ENCODE data around the gene GNAT2.

Gene GNAT2

GRCh38 chr1:109636201-109636952, 17.0 kb upstream of the GNAT2 start:
- Histone ChIP-seq H3K27me3 (replicated peaks; ENCODE audit: control insufficient read depth, insufficient read depth, low read length) (no peaks in the 10 kb centered on the region), H3K36me3 (ENCODE audit: control insufficient read depth, insufficient read depth, low read length) (peaks cover 6% of the 10 kb centered on the region), H3K4me3 (replicated peaks; ENCODE audit: low read depth, low read length) (no peak overlapping the region)
- no peak for DNase-seq (ENCODE audit: extremely low read depth, insufficient read length)
- no peak for TF ChIP-seq CTCF (IDR thresholded peaks at IDR 0.05; ENCODE audit: insufficient read depth, low read length, poor library complexity, severe bottlenecking)

GRCh38 chr1:109635862-109636200, 16.4 kb upstream of the GNAT2 start:
- Histone ChIP-seq H3K27me3 (replicated peaks; ENCODE audit: control insufficient read depth, insufficient read depth, low read length) (no peaks in the 10 kb centered on the region), H3K4me3 (replicated peaks; ENCODE audit: low read depth, low read length) (no peak overlapping the region), H3K36me3 (ENCODE audit: control insufficient read depth, insufficient read depth, low read length) (peaks cover 10% of the 10 kb centered on the region)
- TF ChIP-seq CTCF (IDR thresholded peaks at IDR 0.05; ENCODE audit: insufficient read depth, low read length, poor library complexity, severe bottlenecking) = no peak
- DNase-seq (ENCODE audit: extremely low read depth, insufficient read length) = no peak

GRCh38 chr1:109634771-109635750, 15.6 kb upstream of the GNAT2 start:
- Histone ChIP-seq H3K27me3 (replicated peaks; ENCODE audit: control insufficient read depth, insufficient read depth, low read length) (no peaks in the 10 kb centered on the region), H3K4me3 (replicated peaks; ENCODE audit: low read depth, low read length) (no peak overlapping the region; the same call in 1 of the 2 replicates), H3K36me3 (ENCODE audit: control insufficient read depth, insufficient read depth, low read length) (peaks cover 14% of the 10 kb centered on the region)
- no peak for DNase-seq (ENCODE audit: extremely low read depth, insufficient read length)
- TF ChIP-seq CTCF (IDR thresholded peaks at IDR 0.05; ENCODE audit: insufficient read depth, low read length, poor library complexity, severe bottlenecking) = peak; percentile 2

GRCh38 chr1:109634292-109634691, 14.9 kb upstream of the GNAT2 start:
- Histone ChIP-seq H3K27me3 (replicated peaks; ENCODE audit: control insufficient read depth, insufficient read depth, low read length) (no peaks in the 10 kb centered on the region), H3K4me3 (replicated peaks; ENCODE audit: low read depth, low read length) (no peak overlapping the region), H3K36me3 (ENCODE audit: control insufficient read depth, insufficient read depth, low read length) (peaks cover 20% of the 10 kb centered on the region)
- no peak for TF ChIP-seq CTCF (IDR thresholded peaks at IDR 0.05; ENCODE audit: insufficient read depth, low read length, poor library complexity, severe bottlenecking)
- DNase-seq (ENCODE audit: extremely low read depth, insufficient read length) = no peak

GRCh38 chr1:109632671-109633346, 13.4 kb upstream of the GNAT2 start:
- TF ChIP-seq CTCF (IDR thresholded peaks at IDR 0.05; ENCODE audit: insufficient read depth, low read length, poor library complexity, severe bottlenecking) = no peak
- no peak for DNase-seq (ENCODE audit: extremely low read depth, insufficient read length)
- H3K4me3 ChIP-seq (replicated peaks; ENCODE audit: low read depth, low read length) = no peak overlapping the region
- peaks cover 30% of the 10 kb centered on the region for H3K36me3 ChIP-seq (ENCODE audit: control insufficient read depth, insufficient read depth, low read length)
- no peaks in the 10 kb centered on the region for H3K27me3 ChIP-seq (replicated peaks; ENCODE audit: control insufficient read depth, insufficient read depth, low read length)
